NT2/D1 (cell line): ENCODE results near the gene SETD5.

ENCODE experiments used
- DNase-seq: peaks from one replicate; pipeline ENCODE4 v3.0.0-alpha.2; 2011; ENCODE audit warnings: low read depth, low spot score
- H3K27me3 ChIP-seq: 2 replicates; pipeline ENCODE4 v1.6.0; 2011; ENCODE audit warnings: mild to moderate bottlenecking; ENCODE audit not compliant: insufficient read length, insufficient read depth
- H3K36me3 ChIP-seq: 2 replicates; pipeline ENCODE4 v1.6.1; 2011; ENCODE audit warnings: mild to moderate bottlenecking, low read length, mixed read lengths; ENCODE audit not compliant: insufficient read depth, insufficient read length
- H3K4me1 ChIP-seq: 2 replicates; pipeline ENCODE4 v1.5.1; 2011; ENCODE audit not compliant: insufficient read depth, insufficient read length
- H3K4me3 ChIP-seq: 2 replicates; pipeline ENCODE4 v1.5.1; 2011; ENCODE audit warnings: low read depth; ENCODE audit not compliant: insufficient read length
- H3K9ac ChIP-seq: 2 replicates; pipeline ENCODE4 v1.6.0; 2011; ENCODE audit warnings: low read depth; ENCODE audit not compliant: insufficient read length
- H3K9me3 ChIP-seq: 2 replicates; pipeline ENCODE4 v1.5.1; 2011; ENCODE audit warnings: mild to moderate bottlenecking, low read length; ENCODE audit not compliant: insufficient read depth
- SUZ12 ChIP-seq: IDR thresholded peaks from 2 replicates; pipeline ENCODE4 v1.6.1; 2011; ENCODE audit not compliant: insufficient read length, insufficient read depth; ENCODE audit errors: extremely low read depth
- YY1 ChIP-seq: IDR thresholded peaks from 2 replicates; pipeline ENCODE4 v1.6.1; 2011; ENCODE audit not compliant: insufficient read length, insufficient read depth
- ZNF274 ChIP-seq: IDR thresholded peaks from 2 replicates; pipeline ENCODE4 v1.6.1; 2011; ENCODE audit warnings: mild to moderate bottlenecking, low read depth, low read length

The SETD5 gene

DNA sequence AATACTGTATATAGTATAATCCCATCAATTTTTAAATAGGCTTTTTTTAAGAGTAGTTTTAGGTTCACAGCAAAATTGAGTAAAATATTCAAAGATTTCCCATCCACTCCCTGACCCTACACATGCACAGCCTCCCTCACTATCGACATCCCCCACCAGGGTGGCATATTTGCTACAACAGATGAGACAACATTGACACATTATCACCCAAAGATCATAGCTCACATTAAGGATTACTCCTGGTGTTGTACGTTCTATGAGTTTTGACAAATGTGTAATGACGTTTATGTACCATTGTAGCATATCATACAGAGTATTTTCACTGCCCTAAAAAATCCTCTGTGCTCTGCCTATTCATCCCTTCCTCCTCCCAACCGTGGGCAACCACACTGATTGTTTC, 116.9 kb downstream of the SETD5 start:
- Histone ChIP-seq H3K9me3 (0 out of 2 replicates have a peak, but pooled peaks cover 2% of the 10 kb centered on the region), H3K27me3 (no peaks in the 10 kb centered on the region), H3K4me1 (no peaks in the 10 kb centered on the region), H3K4me3 (no peak overlapping the region), H3K9ac (no peak overlapping the region), H3K36me3 (no peaks in the 10 kb centered on the region)
- no peak for DNase-seq
- no peak for TF ChIP-seq ZNF274
- TF ChIP-seq SUZ12, result no peak
- no peak for TF ChIP-seq YY1

DNA sequence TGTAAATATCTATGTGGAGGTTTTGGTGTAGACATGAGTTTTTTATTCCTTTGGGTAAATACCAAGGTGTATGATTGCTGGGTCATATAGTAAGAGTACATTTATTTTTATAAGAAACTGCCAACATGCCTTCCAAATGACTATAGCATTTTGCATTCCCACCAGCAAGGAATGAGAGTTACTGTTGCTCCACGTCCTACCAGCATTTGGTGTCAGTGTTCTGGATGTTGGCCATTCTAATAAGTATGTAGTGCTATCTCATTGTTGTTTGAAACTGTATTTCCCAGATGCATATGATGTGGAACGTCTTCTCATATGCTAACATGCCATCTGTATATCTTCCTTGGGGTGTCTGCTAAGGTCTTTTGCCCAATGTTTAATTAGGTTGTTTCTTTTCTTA, 117.5 kb downstream of the SETD5 start:
- H3K36me3 ChIP-seq, result no peaks in the 10 kb centered on the region

DNA sequence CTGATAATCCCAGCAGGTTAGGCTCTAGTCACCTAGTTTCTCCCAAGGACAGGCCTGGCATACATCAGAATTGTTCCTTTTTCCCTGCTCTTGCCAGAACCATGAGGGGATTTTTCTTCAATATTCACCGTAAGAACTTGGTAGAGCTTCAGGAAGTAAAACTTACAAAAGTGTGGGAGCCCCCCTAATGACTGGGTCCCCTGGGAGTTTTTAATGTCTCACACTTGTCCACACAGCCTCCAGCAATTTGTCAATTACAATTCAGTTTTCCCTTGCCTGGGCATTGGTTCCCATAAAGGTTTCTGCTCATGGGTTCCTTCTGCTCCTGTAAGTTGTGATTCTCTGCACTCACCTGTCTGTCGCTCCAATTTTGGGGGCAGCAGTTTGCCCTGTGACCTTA, 127.7 kb downstream of the SETD5 start:
- no peaks in the 10 kb centered on the region for H3K36me3 ChIP-seq
- no peaks in the 10 kb centered on the region for H3K27me3 ChIP-seq
- DNase-seq, result no peak
- H3K4me3 ChIP-seq, result no peak overlapping the region
- no peak for TF ChIP-seq YY1
- no peak for TF ChIP-seq ZNF274
- no peaks in the 10 kb centered on the region for H3K9me3 ChIP-seq
- no peak overlapping the region for H3K9ac ChIP-seq
- no peaks in the 10 kb centered on the region for H3K4me1 ChIP-seq

More for the DNA sequence above, 117.5 kb downstream of the SETD5 start:
- Histone ChIP-seq H3K9ac (no peak overlapping the region), H3K4me3 (no peak overlapping the region), H3K4me1 (no peaks in the 10 kb centered on the region), H3K27me3 (no peaks in the 10 kb centered on the region), H3K9me3 (0 out of 2 replicates have a peak, but pooled peaks cover 4% of the 10 kb centered on the region)
- no peak for DNase-seq
- no peak for TF ChIP-seq YY1
- no peak for TF ChIP-seq ZNF274
- TF ChIP-seq SUZ12, result no peak
